Stimulated activated CD8-positive, alpha-beta memory T cell treated with anti-CD3 and anti-CD28 coated beads, Interleukin-4, amount 100 ng/mL, for 4 hours (primary cell): ENCODE results near the gene NDUFAF5.

Experiments
- DNase-seq, 2 donors: peaks; one replicate each; pipeline ENCODE4 v3.0.0-alpha.2; 2020; ENCODE audit warnings: low read depth in 2 of 2, low spot score in 1 of 2

The NDUFAF5 gene

GRCh38 chr20:13821876-13822275 is 37.0 kb downstream of the NDUFAF5 start:
- DNase-seq = no peak

GRCh38 chr20:13822459-13822858 is 37.6 kb downstream of the NDUFAF5 start:
- no peak for DNase-seq

- DNase-seq = no peak
Observed at GRCh38 chr20:13824459-13824858, 39.6 kb downstream of the NDUFAF5 start.

- DNase-seq = no peak
Observed at GRCh38 chr20:13825465-13825864, 40.6 kb downstream of the NDUFAF5 start.

- no peak for DNase-seq
Observed at GRCh38 chr20:13831476-13831875, 46.6 kb downstream of the NDUFAF5 start.

- DNase-seq = no peak
Observed at GRCh38 chr20:13838664-13839063, 53.8 kb downstream of the NDUFAF5 start.

- no peak for DNase-seq
Observed at GRCh38 chr20:13839421-13840092, 54.7 kb downstream of the NDUFAF5 start.

- no peak for DNase-seq
Observed at GRCh38 chr20:13840093-13840465, 55.3 kb downstream of the NDUFAF5 start.

GRCh38 chr20:13841206-13841605 is 56.4 kb downstream of the NDUFAF5 start:
- no peak for DNase-seq

- DNase-seq = no peak
Observed at GRCh38 chr20:13844296-13844695, 59.5 kb downstream of the NDUFAF5 start.

- DNase-seq = no peak
Observed at GRCh38 chr20:13851279-13851678, 66.5 kb downstream of the NDUFAF5 start.

- no peak for DNase-seq
Observed at GRCh38 chr20:13852306-13852705, 67.5 kb downstream of the NDUFAF5 start.

- DNase-seq = no peak
Observed at GRCh38 chr20:13855613-13856012, 70.8 kb downstream of the NDUFAF5 start.

GRCh38 chr20:13856354-13856753 is 71.5 kb downstream of the NDUFAF5 start:
- no peak for DNase-seq

- no peak for DNase-seq
Observed at GRCh38 chr20:13857304-13857703, 72.5 kb downstream of the NDUFAF5 start.

GRCh38 chr20:13857961-13858360 is 73.1 kb downstream of the NDUFAF5 start:
- DNase-seq = no peak

- no peak for DNase-seq
Observed at GRCh38 chr20:13858439-13858838, 73.6 kb downstream of the NDUFAF5 start.

- no peak for DNase-seq
Observed at GRCh38 chr20:13858871-13859270, 74.0 kb downstream of the NDUFAF5 start.

- DNase-seq = no peak
Observed at GRCh38 chr20:13862245-13862644, 77.4 kb downstream of the NDUFAF5 start.

- DNase-seq = no peak
Observed at GRCh38 chr20:13863244-13863643, 78.4 kb downstream of the NDUFAF5 start.

GRCh38 chr20:13865156-13865555 is 80.3 kb downstream of the NDUFAF5 start:
- DNase-seq = no peak

- DNase-seq = no peak
Observed at GRCh38 chr20:13865791-13866351, 81.0 kb downstream of the NDUFAF5 start.

GRCh38 chr20:13868331-13868730 is 83.5 kb downstream of the NDUFAF5 start:
- DNase-seq = no peak
